ENCODE results near the gene TTC34. TPM values are rescaled to one million over a fixed set of nuclear protein-coding genes. Genes with fewer than 3 reads are reported as not detected.

TTC34 gene
- total RNA-seq, 1 experiment from 2014 or later: 1.3 TPM

GRCh38 chr1:2783435-2784397 is 17.8 kb downstream of the TTC34 start:
- no peaks in the 10 kb centered on the region for H4K20me1 ChIP-seq (ENCODE audit: insufficient read depth)
- no peak overlapping the region for H3K4me2 ChIP-seq (ENCODE audit: low read length)
- H3K9me2 ChIP-seq (ENCODE audit: insufficient read depth): no peaks in the 10 kb centered on the region
- H3K36me3 ChIP-seq (ENCODE audit: control insufficient read depth in 1 of 2, insufficient read depth in 2 of 2, low read length in 2 of 2): no peaks in the 10 kb centered on the region
- H3K9ac ChIP-seq (ENCODE audit: low read length): no peak overlapping the region
- H3K4me3 ChIP-seq (replicated peaks in 1 of 2; ENCODE audit: low read depth in 1 of 2, low read length in 2 of 2): no peak overlapping the region
- H3K79me2 ChIP-seq (ENCODE audit: insufficient read depth, low read length): no peaks in the 10 kb centered on the region
- no peaks in the 10 kb centered on the region for H3K4me1 ChIP-seq (ENCODE audit: control insufficient read depth in 1 of 2, insufficient read depth in 2 of 2, low read length in 2 of 2)
- no peak for ATAC-seq
- peaks cover 16% of the 10 kb centered on the region for H3K27me3 ChIP-seq (ENCODE audit: insufficient read depth, low read length)
- H3K9me3 ChIP-seq (ENCODE audit: control insufficient read depth in 1 of 2, insufficient read depth in 1 of 2, low read depth in 1 of 2, low read length in 2 of 2): peaks cover 0 to 10% of the 10 kb centered on the region in 2 experiments; a peak in 2 of 4 replicates
- ChIA-PET CTCF (no interaction called here), RAD21 (ENCODE audit: low non-redundant PET in 1 of 2, low total read pairs in 2 of 2, uncharacterized antibody in 2 of 2, unreplicated experiment in 2 of 2) (no interaction called here), POLR2A (no interaction called here)
- intact Hi-C loops (cut with micrococcal nuclease): no loop called here
- H2AFZ ChIP-seq (ENCODE audit: low read depth, low read length, poor library complexity, severe bottlenecking): no peak overlapping the region
- BruUV-seq (replicated peaks): no TSS peak
- no peak overlapping the region for H3K27ac ChIP-seq (ENCODE audit: low read depth, low read length)
- no peak for DNase-seq (ENCODE audit: low read depth, low spot score)
- TF ChIP-seq RAD21 (IDR thresholded peaks at IDR 0.05; ENCODE audit: low read depth) (no peak), EZH2 (IDR thresholded peaks at IDR 0.05) (no peak), CEBPB (IDR thresholded peaks at IDR 0.05; ENCODE audit: low read depth) (no peak), EZH2phosphoT487 (IDR thresholded peaks at IDR 0.05; ENCODE audit: borderline replicate concordance) (no peak), TCF7L2 (IDR thresholded peaks at IDR 0.05; ENCODE audit: borderline replicate concordance, extremely low read depth, insufficient read depth, insufficient read length) (no peak), ZNF274 (IDR thresholded peaks at IDR 0.05; ENCODE audit: low read depth, low read length) (no peak), POLR2A (IDR thresholded peaks at IDR 0.05; ENCODE audit: borderline replicate concordance, extremely low read depth, insufficient read depth, insufficient read length) (no peak), FOSL1 (IDR thresholded peaks at IDR 0.05; ENCODE audit: low read depth) (no peak), JUND (IDR thresholded peaks at IDR 0.05) (no peak), MAX (IDR thresholded peaks at IDR 0.05) (no peak), SP1 (IDR thresholded peaks at IDR 0.05; ENCODE audit: low read depth) (no peak), POLR2AphosphoS5 (IDR thresholded peaks at IDR 0.05; ENCODE audit: low read depth, low read length) (no peak), SRF (IDR thresholded peaks at IDR 0.05; ENCODE audit: low read depth) (no peak), ELF1 (IDR thresholded peaks at IDR 0.05; ENCODE audit: borderline replicate concordance, low read depth) (no peak), SIN3A (IDR thresholded peaks at IDR 0.05; ENCODE audit: low read depth) (no peak), REST (IDR thresholded peaks at IDR 0.05; ENCODE audit: low read depth) (no peak), CTCF (IDR thresholded peaks at IDR 0.05 in 2 of 3, conservative IDR thresholded peaks at IDR 0.05 in 1 of 3; ENCODE audit: borderline replicate concordance in 1 of 3, insufficient read depth in 1 of 3, low read depth in 2 of 3, low read length in 2 of 3) (no peak), ZBTB33 (IDR thresholded peaks at IDR 0.05; ENCODE audit: extremely low read depth, insufficient replicate concordance, low read length) (no peak), YY1 (IDR thresholded peaks at IDR 0.05; ENCODE audit: extremely low read depth, insufficient replicate concordance, low read depth, low read length) (no peak)
